K562 (cell line): ENCODE data around the gene TSPAN18. TPM values are rescaled to one million over a fixed set of nuclear protein-coding genes. Genes with fewer than 3 reads are reported as not detected.

Experiments used
- CCNT2 ChIP-seq: IDR thresholded peaks from 2 replicates; pipeline ENCODE4 v1.6.1; 2011; ENCODE audit warnings: borderline replicate concordance, low read depth, mild to moderate bottlenecking, moderate library complexity, mixed read lengths, low read length; ENCODE audit not compliant: insufficient read length; ENCODE audit errors: extremely low read depth
- DIDO1 ChIP-seq: fragments of 450-650 bp; IDR thresholded peaks from 2 replicates; pipeline ENCODE4 v1.6.1; 2016; ENCODE audit warnings: low read depth, missing biosample characterization, missing genetic modification characterization
- FOXK2 ChIP-seq, 2 experiments: fragments of 450-650 bp; IDR thresholded peaks in 1 of 2; conservative IDR thresholded peaks in 1 of 2; 2 replicates each; pipeline ENCODE4 v1.6.1; 2016; ENCODE audit warnings: low read depth in 2 of 2, mild to moderate bottlenecking in 1 of 2
- FOXM1 ChIP-seq, 2 experiments: fragments of 450-650 bp in 1 of 2; sonication (generic) in 1 of 2; formaldehyde crosslinking in 1 of 2; IDR thresholded peaks; 2 replicates each; pipeline versions ENCODE4 v1.6.1 to v1.9.0; 2017 to 2022; ENCODE audit warnings: low read depth in 2 of 2, mild to moderate bottlenecking in 2 of 2, missing genetic modification reagents in 1 of 2, moderate library complexity in 1 of 2
- HDGF ChIP-seq: fragments of 450-650 bp; IDR thresholded peaks from 2 replicates; pipeline ENCODE4 v1.6.1; 2016
- HLTF ChIP-seq: fragments of 450-650 bp; IDR thresholded peaks from 2 replicates; pipeline ENCODE4 v1.6.1; 2016
- NCOA2 ChIP-seq, 2 experiments: fragments of 450-650 bp; IDR thresholded peaks; 2 replicates each; pipeline ENCODE4 v1.6.1; 2018; ENCODE audit warnings: mild to moderate bottlenecking in 2 of 2, moderate library complexity in 1 of 2; ENCODE audit not compliant: partially characterized antibody in 2 of 2
- NFE2 ChIP-seq: IDR thresholded peaks from 2 replicates; pipeline ENCODE4 v1.6.1; 2014; ENCODE audit warnings: antibody characterized with exemption, low read depth
- PCBP2 ChIP-seq: fragments of 200-400 bp; formaldehyde crosslinking; IDR thresholded peaks from 2 replicates; pipeline ENCODE4 v1.6.1; 2018; ENCODE audit warnings: low read length, low read depth, mild to moderate bottlenecking, moderate library complexity; ENCODE audit not compliant: poor library complexity, severe bottlenecking
- PHTF2 ChIP-seq: fragments of 250-450 bp; sonication (Bioruptor Pico); IDR thresholded peaks from 2 replicates; pipeline ENCODE4 v1.5.0; 2021; ENCODE audit warnings: mild to moderate bottlenecking
- RBM15 ChIP-seq: fragments of 200-400 bp; formaldehyde crosslinking; IDR thresholded peaks from 2 replicates; pipeline ENCODE4 v1.6.1; 2018; ENCODE audit warnings: mild to moderate bottlenecking, low read length, moderate library complexity; ENCODE audit not compliant: insufficient read depth
- RCOR1 ChIP-seq, 2 experiments: IDR thresholded peaks; 2 replicates each; pipeline ENCODE4 v1.6.1; 2012; ENCODE audit warnings: low read depth in 2 of 2, low read length in 2 of 2, borderline replicate concordance in 1 of 2, improper control_type of control experiment in 1 of 2
- ZBED1 ChIP-seq: IDR thresholded peaks from 2 replicates; pipeline ENCODE4 v1.6.1; 2014
- ZKSCAN8 ChIP-seq: fragments of 200-800 bp; sonication (Bioruptor generic); IDR thresholded peaks from 2 replicates; pipeline ENCODE4 v1.6.1; 2016; ENCODE audit warnings: missing genetic modification characterization, missing compliant biosample characterization
- ZNF668 ChIP-seq: fragments of 250-450 bp; sonication (Bioruptor Pico); IDR thresholded peaks from 2 replicates; pipeline ENCODE4 v1.8.0; 2022; ENCODE audit warnings: mild to moderate bottlenecking, inconsistent platforms
- polyA plus RNA-seq, 8 experiments: library from polyadenylated mRNA; depleted of rRNA in 4 of 8; stranded (reverse) in 5 of 8; unstranded in 3 of 8; fragments of >200 nt; fragmentation: Nextera tagmentation in 2 of 8; fragmentation: Illumina TruSeq in 1 of 8; extraction: Ambion mirVana in 2 of 8; extraction: Trizol in 1 of 8; gene quantifications; 2 replicates each; pipeline versions ENCODE4 v1.2.1 to v1.2.3, GENCODE V29; 2011 to 2014; ENCODE audit warnings: inconsistent platforms in 1 of 8, missing spikeins in 1 of 8
- total RNA-seq, 7 experiments: library from RNA; depleted of rRNA in 6 of 7; stranded (reverse); fragments of >200 nt in 6 of 7; fragmentation: Illumina TruSeq in 2 of 7; extraction: Trizol in 2 of 7; gene quantifications; 2 replicates each; pipeline versions ENCODE4 v1.2.1 to v1.2.3, GENCODE V29; 2011 to 2021; ENCODE audit warnings: low replicate concordance in 1 of 7
- TF ChIP-seq, protein P1 (sequence below): sonication (generic); formaldehyde crosslinking; IDR thresholded peaks from 2 replicates; pipeline ENCODE4 v1.9.0; 2022; ENCODE audit warnings: mild to moderate bottlenecking, missing genetic modification reagents
- TF ChIP-seq, protein P2 (sequence below): sonication (generic); formaldehyde crosslinking; IDR thresholded peaks from 2 replicates; pipeline ENCODE4 v1.8.0; 2022; ENCODE audit warnings: mild to moderate bottlenecking, missing genetic modification reagents
- TF ChIP-seq, protein P3 (sequence below): fragments of 250-450 bp; sonication (Bioruptor Pico); IDR thresholded peaks from 2 replicates; pipeline ENCODE4 v1.5.0; 2021
- TF ChIP-seq, protein P4 (sequence below): fragments of 250-450 bp; sonication (Bioruptor Pico); IDR thresholded peaks from 2 replicates; pipeline ENCODE4 v1.9.0; 2021; ENCODE audit warnings: mild to moderate bottlenecking
- TF ChIP-seq, protein P5 (sequence below), 2 experiments: fragments of 450-650 bp; conservative IDR thresholded peaks; 2 replicates each; pipeline ENCODE4 v1.6.1; 2017; ENCODE audit warnings: mild to moderate bottlenecking in 2 of 2, moderate library complexity in 2 of 2
- TF ChIP-seq, protein P6 (sequence below): fragments of 200-800 bp; sonication (Bioruptor generic); IDR thresholded peaks from 2 replicates; pipeline ENCODE4 v1.6.1; 2017; ENCODE audit warnings: missing genetic modification characterization, missing compliant biosample characterization

Gene TSPAN18
- total and polyA plus RNA-seq, 9 of the 15 experiments (the other 6 are each of a cell fraction or from before 2014, with no cell fraction given) = 0.17 to 0.35 (median 0.22) TPM; not detected in 4

DNA sequence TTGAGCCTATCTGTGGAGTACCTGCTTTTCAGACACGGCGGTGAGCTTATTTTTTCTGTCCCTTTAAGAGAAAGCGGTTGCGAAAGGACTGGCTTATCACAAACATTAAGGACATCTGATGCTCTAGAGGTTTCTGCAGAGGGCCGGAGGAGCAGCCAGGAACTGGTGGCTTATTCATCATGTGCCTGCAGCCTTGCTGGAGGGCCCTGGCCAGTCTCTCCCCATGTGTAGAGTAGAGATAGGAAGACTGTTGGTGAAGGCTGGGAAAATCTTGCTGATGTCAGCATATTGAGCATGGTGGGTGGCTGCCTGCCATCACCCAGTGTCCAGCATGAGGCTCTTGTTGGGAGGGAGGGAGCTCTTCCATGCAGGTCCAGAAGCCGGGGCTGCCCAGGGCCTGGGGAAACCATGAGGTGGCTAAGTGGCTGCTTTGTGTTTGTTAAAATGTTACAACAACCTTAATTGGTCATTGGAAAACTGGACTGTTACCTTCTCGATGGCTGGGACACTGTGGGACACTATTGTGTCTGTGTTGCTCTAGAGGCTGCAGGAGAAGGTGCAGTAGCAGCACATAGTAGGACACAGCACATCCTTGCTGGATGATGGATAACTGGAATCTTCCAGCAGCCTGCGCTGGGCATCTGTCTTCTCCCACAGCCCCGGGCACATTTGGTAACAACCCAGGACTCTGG, 54.3 kb downstream of the TSPAN18 start (continued):
- TF ChIP-seq, protein P1, sequence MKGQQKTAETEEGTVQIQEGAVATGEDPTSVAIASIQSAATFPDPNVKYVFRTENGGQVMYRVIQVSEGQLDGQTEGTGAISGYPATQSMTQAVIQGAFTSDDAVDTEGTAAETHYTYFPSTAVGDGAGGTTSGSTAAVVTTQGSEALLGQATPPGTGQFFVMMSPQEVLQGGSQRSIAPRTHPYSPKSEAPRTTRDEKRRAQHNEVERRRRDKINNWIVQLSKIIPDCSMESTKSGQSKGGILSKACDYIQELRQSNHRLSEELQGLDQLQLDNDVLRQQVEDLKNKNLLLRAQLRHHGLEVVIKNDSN (CRISPR knock-in tag) = peak; percentile 29; the same call in 1 of the 2 replicates
- TF ChIP-seq NCOA2 (IDR thresholded peaks at IDR 0.05; ENCODE audit: partially characterized antibody in 2 of 2) (peak in 1 of 2 experiments; percentile 27), ZNF668 (no peak), CCNT2 (peak; percentile 47), ZKSCAN8 (CRISPR knock-in tag) (peak; percentile 55; the same call in 1 of the 2 replicates), PCBP2 (no peak), HLTF (no peak), FOXK2 (conservative IDR thresholded peaks at IDR 0.05 in 1 of 2, IDR thresholded peaks at IDR 0.05 in 1 of 2; ENCODE audit: low read depth in 2 of 2) (0 out of 4 replicates have a peak, but pooled peaks of 1 of the 2 experiments have one; percentile 24), DIDO1 (no peak; the same call in 1 of the 2 replicates), PHTF2 (CRISPR knock-in tag) (no peak), FOXM1 (IDR thresholded peaks at IDR 0.05; ENCODE audit: low read depth) (peak; percentile 87), FOXM1 (CRISPR knock-in tag; IDR thresholded peaks at IDR 0.05; ENCODE audit: low read depth) (no peak), RCOR1 (IDR thresholded peaks at IDR 0.05; ENCODE audit: borderline replicate concordance in 1 of 2, low read depth in 2 of 2, low read length in 2 of 2) (peak; percentile 56 to 95; a peak in 3 of 4 replicates), HDGF (no peak), NFE2 (peak; percentile 77), ZBED1 (peak; percentile 59; the same call in 1 of the 2 replicates), RBM15 (no peak)
- TF ChIP-seq, protein P2, sequence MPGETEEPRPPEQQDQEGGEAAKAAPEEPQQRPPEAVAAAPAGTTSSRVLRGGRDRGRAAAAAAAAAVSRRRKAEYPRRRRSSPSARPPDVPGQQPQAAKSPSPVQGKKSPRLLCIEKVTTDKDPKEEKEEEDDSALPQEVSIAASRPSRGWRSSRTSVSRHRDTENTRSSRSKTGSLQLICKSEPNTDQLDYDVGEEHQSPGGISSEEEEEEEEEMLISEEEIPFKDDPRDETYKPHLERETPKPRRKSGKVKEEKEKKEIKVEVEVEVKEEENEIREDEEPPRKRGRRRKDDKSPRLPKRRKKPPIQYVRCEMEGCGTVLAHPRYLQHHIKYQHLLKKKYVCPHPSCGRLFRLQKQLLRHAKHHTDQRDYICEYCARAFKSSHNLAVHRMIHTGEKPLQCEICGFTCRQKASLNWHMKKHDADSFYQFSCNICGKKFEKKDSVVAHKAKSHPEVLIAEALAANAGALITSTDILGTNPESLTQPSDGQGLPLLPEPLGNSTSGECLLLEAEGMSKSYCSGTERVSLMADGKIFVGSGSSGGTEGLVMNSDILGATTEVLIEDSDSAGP (CRISPR knock-in tag) = peak; percentile 93
- TF ChIP-seq, protein P3, sequence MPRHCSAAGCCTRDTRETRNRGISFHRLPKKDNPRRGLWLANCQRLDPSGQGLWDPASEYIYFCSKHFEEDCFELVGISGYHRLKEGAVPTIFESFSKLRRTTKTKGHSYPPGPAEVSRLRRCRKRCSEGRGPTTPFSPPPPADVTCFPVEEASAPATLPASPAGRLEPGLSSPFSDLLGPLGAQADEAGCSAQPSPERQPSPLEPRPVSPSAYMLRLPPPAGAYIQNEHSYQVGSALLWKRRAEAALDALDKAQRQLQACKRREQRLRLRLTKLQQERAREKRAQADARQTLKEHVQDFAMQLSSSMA (CRISPR knock-in tag) = no peak
- TF ChIP-seq, protein P4, sequence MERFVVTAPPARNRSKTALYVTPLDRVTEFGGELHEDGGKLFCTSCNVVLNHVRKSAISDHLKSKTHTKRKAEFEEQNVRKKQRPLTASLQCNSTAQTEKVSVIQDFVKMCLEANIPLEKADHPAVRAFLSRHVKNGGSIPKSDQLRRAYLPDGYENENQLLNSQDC = no peak
- TF ChIP-seq, protein P5, sequence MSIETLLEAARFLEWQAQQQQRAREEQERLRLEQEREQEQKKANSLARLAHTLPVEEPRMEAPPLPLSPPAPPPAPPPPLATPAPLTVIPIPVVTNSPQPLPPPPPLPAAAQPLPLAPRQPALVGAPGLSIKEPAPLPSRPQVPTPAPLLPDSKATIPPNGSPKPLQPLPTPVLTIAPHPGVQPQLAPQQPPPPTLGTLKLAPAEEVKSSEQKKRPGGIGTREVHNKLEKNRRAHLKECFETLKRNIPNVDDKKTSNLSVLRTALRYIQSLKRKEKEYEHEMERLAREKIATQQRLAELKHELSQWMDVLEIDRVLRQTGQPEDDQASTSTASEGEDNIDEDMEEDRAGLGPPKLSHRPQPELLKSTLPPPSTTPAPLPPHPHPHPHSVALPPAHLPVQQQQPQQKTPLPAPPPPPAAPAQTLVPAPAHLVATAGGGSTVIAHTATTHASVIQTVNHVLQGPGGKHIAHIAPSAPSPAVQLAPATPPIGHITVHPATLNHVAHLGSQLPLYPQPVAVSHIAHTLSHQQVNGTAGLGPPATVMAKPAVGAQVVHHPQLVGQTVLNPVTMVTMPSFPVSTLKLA (conservative IDR thresholded peaks at IDR 0.05) = peak; percentile 59 to 83
- TF ChIP-seq, protein P6, sequence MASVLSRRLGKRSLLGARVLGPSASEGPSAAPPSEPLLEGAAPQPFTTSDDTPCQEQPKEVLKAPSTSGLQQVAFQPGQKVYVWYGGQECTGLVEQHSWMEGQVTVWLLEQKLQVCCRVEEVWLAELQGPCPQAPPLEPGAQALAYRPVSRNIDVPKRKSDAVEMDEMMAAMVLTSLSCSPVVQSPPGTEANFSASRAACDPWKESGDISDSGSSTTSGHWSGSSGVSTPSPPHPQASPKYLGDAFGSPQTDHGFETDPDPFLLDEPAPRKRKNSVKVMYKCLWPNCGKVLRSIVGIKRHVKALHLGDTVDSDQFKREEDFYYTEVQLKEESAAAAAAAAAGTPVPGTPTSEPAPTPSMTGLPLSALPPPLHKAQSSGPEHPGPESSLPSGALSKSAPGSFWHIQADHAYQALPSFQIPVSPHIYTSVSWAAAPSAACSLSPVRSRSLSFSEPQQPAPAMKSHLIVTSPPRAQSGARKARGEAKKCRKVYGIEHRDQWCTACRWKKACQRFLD (CRISPR knock-in tag) = peak; percentile 92
